Stomach (tissue), 9 donors: Measurements from ENCODE around the gene RAMACL. TPM values are rescaled to one million over a fixed set of nuclear protein-coding genes. Genes with fewer than 3 reads are reported as not detected.

Source experiments
- DNase-seq, 2 donors: peaks; one replicate each; pipeline versions ENCODE4 v3.0.0 to v3.0.0-alpha.2; 2013 to 2019
- H3K27ac ChIP-seq, 5 donors: fragments of 200-600 bp in 4 of 5; sonication (generic) in 4 of 5; one replicate each; pipeline ENCODE4 v1.5.1; 2013 to 2019; ENCODE audit warnings: mild to moderate bottlenecking in 1 of 5, moderate library complexity in 1 of 5
- H3K27me3 ChIP-seq, 3 donors: fragments of 200-600 bp; sonication (generic); one replicate each; pipeline ENCODE4 v1.5.1; 2017 to 2019; ENCODE audit warnings: mixed run types in 1 of 3
- H3K36me3 ChIP-seq, 4 donors: fragments of 200-600 bp; sonication (generic); 1 replicate in 3 of 4; 2 replicates in 1 of 4; pipeline ENCODE4 v1.5.1; 2016 to 2019
- H3K4me1 ChIP-seq, 4 donors: fragments of 200-600 bp; sonication (generic); one replicate each; pipeline ENCODE4 v1.5.1; 2016 to 2019
- H3K4me3 ChIP-seq, 4 donors: fragments of 200-600 bp; sonication (generic) in 3 of 4; one replicate each; pipeline ENCODE4 v1.5.1; 2016 to 2019; ENCODE audit warnings: mild to moderate bottlenecking in 1 of 4
- H3K9me3 ChIP-seq, 4 donors: fragments of 200-600 bp; sonication (generic); one replicate each; pipeline ENCODE4 v1.5.1; 2016 to 2019
- EP300 ChIP-seq: sonication (generic); formaldehyde crosslinking; IDR thresholded peaks from one replicate; pipeline ENCODE4 v1.6.1; 2017; ENCODE audit warnings: antibody characterized with exemption
- POLR2A ChIP-seq, 4 donors: fragments of 450-650 bp; IDR thresholded peaks; one replicate each; pipeline ENCODE4 v1.6.1; 2016; ENCODE audit warnings: antibody characterized with exemption in 4 of 4, control low read depth in 2 of 4, mild to moderate bottlenecking in 1 of 4, moderate library complexity in 1 of 4
- POLR2AphosphoS5 ChIP-seq, 3 donors: sonication (generic); formaldehyde crosslinking; IDR thresholded peaks; one replicate each; pipeline ENCODE4 v1.6.1; 2016; ENCODE audit warnings: antibody characterized with exemption in 3 of 3
- WGBS, 5 donors: extraction: QIAGEN DNeasy Blood & Tissue Kit in 3 of 5; methylation state at CpG; one replicate each; pipeline versions ENCODE4 v1.1.5 to v1.1.7; 2013 to 2018; 5-methylcytosine and 5-hydroxymethylcytosine counted together
- intact Hi-C: fragments of 100-400 bp; cut with DNase I; formaldehyde crosslinking; loops from one replicate; pipeline ENCODE4 v1.15.1; 2023; ENCODE audit warnings: low total_unique reads
- polyA plus RNA-seq, 3 donors: library from polyadenylated mRNA; stranded (reverse); fragments of 200-250 nt; gene quantifications; one replicate each; pipeline ENCODE4 v1.2.3, GENCODE V29; 2013
- total RNA-seq, 5 donors: library from RNA; depleted of rRNA; stranded (reverse); fragments of >200 nt; gene quantifications; one replicate each; pipeline versions ENCODE4 v1.1.0 to v1.2.3, GENCODE V29; 2014 to 2016
- TF ChIP-seq, protein P1 (sequence below), 7 experiments: fragments of 450-650 bp in 4 of 7; fragments of 200-600 bp in 3 of 7; sonication (generic) in 3 of 7; IDR thresholded peaks; one replicate each; pipeline ENCODE4 v1.5.1; 2016 to 2019; ENCODE audit warnings: antibody characterized with exemption in 7 of 7, control low read depth in 2 of 7, mild to moderate bottlenecking in 1 of 7
- donor health status: healthy with polysubstance abuse.
- donor health status: Bipolar disorder and iron deficiency.
- donor health status: healthy.

Gene RAMACL
- total and polyA plus RNA-seq, 8 donors, result 0.25 to 9.0 (median 3.5) TPM; not detected in 3

GRCh38 chr6:166580076-166581050 is 6.1 kb downstream of the RAMACL start:
- peaks cover 0 to 12% (median 3%) of the 10 kb centered on the region in 4 donors for H3K9me3 ChIP-seq
- H3K4me3 ChIP-seq, result no peak overlapping the region
- peaks cover 0 to 10% (median 4%) of the 10 kb centered on the region in 4 donors for H3K4me1 ChIP-seq
- H3K27ac ChIP-seq, result no peak overlapping the region
- 91 to 94% (median 93%) methylated on average over 16 to 17 of the region's 17 CpGs for WGBS, 5 donors
- intact Hi-C loops, result no loop called here
- H3K27me3 ChIP-seq, result no peaks in the 10 kb centered on the region
- TF ChIP-seq POLR2A (IDR thresholded peaks at IDR 0.05) (no peak), EP300 (no peak), POLR2AphosphoS5 (IDR thresholded peaks at IDR 0.05) (no peak)
- TF ChIP-seq, protein P1, sequence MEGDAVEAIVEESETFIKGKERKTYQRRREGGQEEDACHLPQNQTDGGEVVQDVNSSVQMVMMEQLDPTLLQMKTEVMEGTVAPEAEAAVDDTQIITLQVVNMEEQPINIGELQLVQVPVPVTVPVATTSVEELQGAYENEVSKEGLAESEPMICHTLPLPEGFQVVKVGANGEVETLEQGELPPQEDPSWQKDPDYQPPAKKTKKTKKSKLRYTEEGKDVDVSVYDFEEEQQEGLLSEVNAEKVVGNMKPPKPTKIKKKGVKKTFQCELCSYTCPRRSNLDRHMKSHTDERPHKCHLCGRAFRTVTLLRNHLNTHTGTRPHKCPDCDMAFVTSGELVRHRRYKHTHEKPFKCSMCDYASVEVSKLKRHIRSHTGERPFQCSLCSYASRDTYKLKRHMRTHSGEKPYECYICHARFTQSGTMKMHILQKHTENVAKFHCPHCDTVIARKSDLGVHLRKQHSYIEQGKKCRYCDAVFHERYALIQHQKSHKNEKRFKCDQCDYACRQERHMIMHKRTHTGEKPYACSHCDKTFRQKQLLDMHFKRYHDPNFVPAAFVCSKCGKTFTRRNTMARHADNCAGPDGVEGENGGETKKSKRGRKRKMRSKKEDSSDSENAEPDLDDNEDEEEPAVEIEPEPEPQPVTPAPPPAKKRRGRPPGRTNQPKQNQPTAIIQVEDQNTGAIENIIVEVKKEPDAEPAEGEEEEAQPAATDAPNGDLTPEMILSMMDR (IDR thresholded peaks at IDR 0.05), result no peak
- H3K36me3 ChIP-seq, result no peaks in the 10 kb centered on the region
- no peak for DNase-seq

- intact Hi-C loops, result no loop called here
- H3K36me3 ChIP-seq, result no peaks in the 10 kb centered on the region
- DNase-seq, result no peak
- 74 to 90% (median 82%) methylated on average over 9 of the region's 9 CpGs for WGBS, 5 donors
- H3K4me3 ChIP-seq, result no peak overlapping the region
- H3K27me3 ChIP-seq, result no peaks in the 10 kb centered on the region
- peaks cover 0 to 6% (median 3%) of the 10 kb centered on the region in 4 donors for H3K4me1 ChIP-seq
- TF ChIP-seq, protein P1 (IDR thresholded peaks at IDR 0.05), result no peak
- TF ChIP-seq POLR2A (IDR thresholded peaks at IDR 0.05) (no peak), EP300 (no peak), POLR2AphosphoS5 (IDR thresholded peaks at IDR 0.05) (no peak)
- peaks cover 0 to 12% (median 3%) of the 10 kb centered on the region in 4 donors for H3K9me3 ChIP-seq
- H3K27ac ChIP-seq, result no peak overlapping the region
Measured at GRCh38 chr6:166579237-166579850, 7.1 kb downstream of the RAMACL start.

- intact Hi-C loops, result no loop called here
- DNase-seq, result no peak
Measured at GRCh38 chr6:166578536-166579236, 7.8 kb downstream of the RAMACL start.

More at GRCh38 chr6:166578536-166579236, 7.8 kb downstream of the RAMACL start:
- TF ChIP-seq EP300 (no peak), POLR2AphosphoS5 (IDR thresholded peaks at IDR 0.05) (no peak), POLR2A (IDR thresholded peaks at IDR 0.05) (no peak)
- TF ChIP-seq, protein P1 (IDR thresholded peaks at IDR 0.05), result no peak
- Histone ChIP-seq H3K27me3 (no peaks in the 10 kb centered on the region), H3K4me3 (no peak overlapping the region), H3K9me3 (peaks cover 0 to 12% (median 3%) of the 10 kb centered on the region in 4 donors), H3K4me1 (peaks cover 0 to 3% (median under 1%) of the 10 kb centered on the region in 4 donors), H3K36me3 (no peaks in the 10 kb centered on the region), H3K27ac (no peak overlapping the region)
- WGBS, 5 donors, result 93 to 96% (median 95%) methylated on average over 15 of the region's 15 CpGs
